Psoas muscle (tissue), 8 donors: ENCODE data around the gene OSBPL3. TPM values are rescaled to one million over a fixed set of nuclear protein-coding genes. Genes with fewer than 3 reads are reported as not detected.
A peak's percentile ranks its signal among the peaks of the same experiment; 100 is the strongest.

Experiments used
- ATAC-seq, 4 donors: fragments of 200-7000 bp; cut with Tn5 transposase; one replicate each; pipeline ENCODE4 v1.9.1; 2020; ENCODE audit warnings: moderate library complexity in 3 of 4, mild to moderate bottlenecking in 2 of 4
- DNase-seq, 2 donors: peaks; one replicate each; pipeline ENCODE4 v3.0.0-alpha.2; 2020
- H3K27ac ChIP-seq: fragments of 200-600 bp; one replicate; pipeline ENCODE4 v1.8.0; 2022
- H3K27me3 ChIP-seq, 3 donors: fragments of 200-600 bp in 1 of 3; one replicate each; pipeline versions ENCODE4 v1.6.1 to v1.8.0; 2013 to 2022; ENCODE audit warnings: low read length in 2 of 3, mild to moderate bottlenecking in 2 of 3, moderate library complexity in 1 of 3; ENCODE audit not compliant: insufficient read depth in 3 of 3
- H3K36me3 ChIP-seq, 2 donors: fragments of 200-600 bp in 1 of 2; one replicate each; pipeline versions ENCODE4 v1.6.1 to v1.8.0; 2013 to 2022; ENCODE audit warnings: low read depth in 1 of 2, mild to moderate bottlenecking in 1 of 2, moderate library complexity in 1 of 2; ENCODE audit not compliant: insufficient read depth in 1 of 2
- H3K4me1 ChIP-seq: fragments of 200-600 bp; one replicate; pipeline ENCODE4 v1.8.0; 2022
- H3K4me3 ChIP-seq: fragments of 200-600 bp; one replicate; pipeline ENCODE4 v1.8.0; 2022; ENCODE audit warnings: mild to moderate bottlenecking
- H3K9me3 ChIP-seq: fragments of 200-600 bp; one replicate; pipeline ENCODE4 v1.8.0; 2022
- CTCF ChIP-seq: fragments of 200-600 bp; IDR thresholded peaks from one replicate; pipeline ENCODE4 v1.8.0; 2022; ENCODE audit warnings: antibody characterized with exemption
- WGBS, 3 donors: extraction: QIAGEN DNeasy Blood & Tissue Kit; methylation state at CpG; one replicate each; pipeline versions ENCODE4 v1.1.6 to v1.1.7; 2013; 5-methylcytosine and 5-hydroxymethylcytosine counted together
- intact Hi-C, 2 donors: fragments of 100-400 bp; cut with DNase I; formaldehyde crosslinking; loops; one replicate each; pipeline versions ENCODE4 v1.11.0 to v1.14.2; 2022
- polyA plus RNA-seq, 3 donors: library from polyadenylated mRNA; stranded (reverse); fragments of 200-250 nt; gene quantifications; one replicate each; pipeline ENCODE4 v1.2.3, GENCODE V29; 2013
- total RNA-seq, 4 donors: library from RNA; stranded (reverse); fragmentation: NEBNext Ultra II Directional in 2 of 4; extraction: Animal tissue kit (Norgen Biotek cat#: 25700) in 2 of 4; gene quantifications; one replicate each; pipeline versions ENCODE4 v1.2.1 to v1.2.4, GENCODE V29; 2021 to 2023
- donor health status: healthy with polysubstance abuse.
- donor health status: DM: no; HTN: no; CAD: no; lungs with moderate emphysema.
- donor health status: Bipolar disorder and iron deficiency.
- donor health status: healthy.
- donor health status: DM: yes; HTN: yes; CAD: no.
- donor health status: DM: no; HTN: no; CAD: no.
- donor health status: DM: no; HTN: no; CAD: no.
- donor health status: DM: yes; HTN: yes; CAD: no.

OSBPL3 gene
- total and polyA plus RNA-seq, 7 donors: 1.9 to 8.7 (median 4.2) TPM

- Histone ChIP-seq H3K36me3 (no peaks in the 10 kb centered on the region), H3K4me1 (peaks cover 28% of the 10 kb centered on the region), H3K9me3 (no peaks in the 10 kb centered on the region), H3K27me3 (no peaks in the 10 kb centered on the region), H3K27ac (no peak overlapping the region), H3K4me3 (no peak overlapping the region)
- no peak for TF ChIP-seq CTCF
- DNase-seq (no peak), ATAC-seq (no peak)
- intact Hi-C loops: loop anchor here (2.0 to 5.0 kb wide), 3 partner anchors 57 to 157 kb away; partner anchors contain the start of gene OSBPL3 (in 2 of the 2)
- WGBS, 3 donors: 23 to 44% (median 28%) methylated on average over 3 of the region's 3 CpGs
Observed at GRCh38 chr7:24824896-24825295, 155.1 kb downstream of the OSBPL3 start.

DNA sequence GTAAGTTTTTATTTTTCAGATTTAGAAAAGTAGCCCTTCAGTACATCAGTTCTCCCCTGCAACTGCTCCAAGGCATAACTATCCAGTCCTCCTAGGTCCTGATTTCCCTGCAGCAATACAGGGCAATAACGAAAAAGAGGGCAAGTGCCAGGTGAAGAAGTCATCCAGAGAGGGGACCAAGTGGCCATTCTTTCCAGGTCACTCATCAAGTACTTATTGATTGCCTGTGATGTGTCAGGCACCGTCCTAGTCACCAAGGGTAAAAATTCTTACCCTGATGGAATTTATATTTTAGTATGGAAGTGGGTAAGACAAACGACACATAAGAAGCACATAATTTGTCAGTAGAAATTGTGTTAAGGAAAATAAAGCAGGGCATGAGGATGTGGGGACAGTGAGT, 155.6 kb downstream of the OSBPL3 start:
- no peak overlapping the region for H3K27ac ChIP-seq
- no peaks in the 10 kb centered on the region for H3K36me3 ChIP-seq
- no peaks in the 10 kb centered on the region for H3K27me3 ChIP-seq
- H3K4me1 ChIP-seq: peaks cover 24% of the 10 kb centered on the region
- TF ChIP-seq CTCF: no peak
- ATAC-seq: no peak
- intact Hi-C loops: loop anchor here (2.0 to 5.0 kb wide), 3 partner anchors 58 to 158 kb away; partner anchors contain the start of gene OSBPL3 (in 2 of the 2)
- no peak for DNase-seq
- H3K4me3 ChIP-seq: no peak overlapping the region
- H3K9me3 ChIP-seq: no peaks in the 10 kb centered on the region
- 75 to 88% (median 77%) methylated on average over 3 of the region's 3 CpGs for WGBS, 3 donors

DNA sequence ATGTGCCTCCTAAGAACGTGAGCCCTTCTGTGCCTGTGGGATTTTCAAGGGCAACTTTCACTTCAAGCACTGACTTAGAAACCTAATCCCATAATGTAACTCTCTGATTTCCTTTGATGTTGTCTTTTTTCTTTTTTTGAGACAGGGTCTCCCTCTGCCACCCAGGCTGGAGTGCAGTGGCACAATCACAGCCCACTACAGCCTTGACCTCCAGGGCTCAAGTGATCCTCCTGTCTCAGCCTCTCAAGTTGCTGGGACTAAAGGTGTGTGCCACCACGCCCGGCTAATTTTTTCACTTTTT, 158.3 kb downstream of the OSBPL3 start:
- H3K9me3 ChIP-seq: no peaks in the 10 kb centered on the region
- 88 to 92% (median 91%) methylated on average over 3 of the region's 3 CpGs for WGBS, 3 donors
- H3K27me3 ChIP-seq: no peaks in the 10 kb centered on the region
- ATAC-seq (no peak), DNase-seq (no peak)
- H3K27ac ChIP-seq: no peak overlapping the region
- H3K4me3 ChIP-seq: no peak overlapping the region
- H3K4me1 ChIP-seq: peaks cover 15% of the 10 kb centered on the region
- intact Hi-C loops: loop anchor here (2.0 to 5.0 kb wide), 3 partner anchors 61 to 249 kb away; partner anchors contain the start of gene OSBPL3 (in 1 of the 2)
- TF ChIP-seq CTCF: no peak
- H3K36me3 ChIP-seq: no peaks in the 10 kb centered on the region

DNA sequence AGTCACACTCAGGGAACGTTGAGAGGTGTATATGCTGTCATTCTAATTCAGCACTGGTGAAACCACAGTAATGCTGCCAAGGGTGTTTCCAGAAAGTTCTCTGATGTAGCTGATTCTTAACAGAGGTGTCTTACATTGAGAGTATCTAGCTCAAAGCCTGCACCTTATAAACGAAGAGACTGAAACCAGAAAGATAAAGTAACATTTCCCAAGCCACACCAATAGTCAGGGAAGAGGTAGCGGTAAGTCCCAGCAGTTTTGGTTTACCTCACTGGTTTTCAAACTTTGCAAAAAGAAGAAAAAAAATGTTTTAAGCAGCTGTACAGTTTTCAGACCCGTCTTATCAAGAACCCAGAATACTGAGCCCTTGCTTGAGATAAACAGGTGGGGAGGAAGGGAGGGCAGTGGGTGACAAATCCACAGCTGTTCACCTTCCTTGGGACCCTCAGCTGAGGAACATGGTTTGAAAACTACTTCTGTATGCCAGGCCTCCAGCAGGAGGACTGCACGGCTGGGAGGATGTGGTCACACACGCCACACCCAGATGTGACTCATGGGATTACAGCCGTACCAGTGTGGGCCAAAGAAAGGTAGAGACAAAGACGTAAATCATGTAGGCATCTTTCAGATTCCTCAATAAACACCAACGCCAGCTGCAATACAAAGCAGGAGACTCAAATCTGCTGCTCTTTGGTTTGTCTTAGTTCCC, 158.8 kb downstream of the OSBPL3 start:
- intact Hi-C loops: loop anchor here (2.0 to 5.0 kb wide), 3 partner anchors 61 to 250 kb away; partner anchors contain the start of gene OSBPL3 (in 1 of the 2)
- no peak for TF ChIP-seq CTCF
- no peaks in the 10 kb centered on the region for H3K27me3 ChIP-seq
- ATAC-seq (peak; percentile 53 to 87 (median 70)), DNase-seq (peak; percentile 44 to 69)
- H3K36me3 ChIP-seq: peaks cover 0 to under 1% of the 10 kb centered on the region in 2 donors
- no peak overlapping the region for H3K4me3 ChIP-seq
- WGBS, 3 donors: 53 to 67% (median 64%) methylated on average over 9 of the region's 9 CpGs
- no peak overlapping the region for H3K27ac ChIP-seq
- peaks cover 13% of the 10 kb centered on the region for H3K4me1 ChIP-seq
- H3K9me3 ChIP-seq: no peaks in the 10 kb centered on the region

- no peak for DNase-seq
- ATAC-seq: peak in 3 of 4 donors; percentile 63 to 82 (median 80)
- intact Hi-C loops: loop anchor here (2.0 to 5.0 kb wide), 3 partner anchors 62 to 250 kb away; partner anchors contain the start of gene OSBPL3 (in 1 of the 2)
Observed at GRCh38 chr7:24820730-24821044, 159.3 kb downstream of the OSBPL3 start.

More at GRCh38 chr7:24820730-24821044, 159.3 kb downstream of the OSBPL3 start:
- Histone ChIP-seq H3K27me3 (no peaks in the 10 kb centered on the region), H3K27ac (no peak overlapping the region), H3K36me3 (peaks cover 0 to 5% of the 10 kb centered on the region in 2 donors), H3K9me3 (no peaks in the 10 kb centered on the region), H3K4me3 (no peak overlapping the region), H3K4me1 (peaks cover 8% of the 10 kb centered on the region)
- no peak for TF ChIP-seq CTCF
